Hematopoietic multipotent progenitor cell (in vitro differentiated cells): ENCODE results near the gene TIMP3. TPM values are rescaled to one million over a fixed set of nuclear protein-coding genes. Genes with fewer than 3 reads are reported as not detected.
"Not testable (repeated sequence)": the region's sequence is repeated elsewhere in the genome, so short reads cannot be mapped to it uniquely, and the experiment has no call there.

Experiments
- DNase-seq, 3 donors: peaks; one replicate each; pipeline ENCODE4 v3.0.0-alpha.2; 2011 to 2015; ENCODE audit warnings: low read depth in 2 of 3, low spot score in 2 of 3
- total RNA-seq: library from RNA; depleted of rRNA; stranded (reverse); fragments of >200 nt; gene quantifications from one replicate; pipeline ENCODE4 v1.2.3, GENCODE V29; 2012

Gene TIMP3
- total RNA-seq, 1 donor: 5.9 TPM

GRCh38 chr22:32850591-32851517 lies 49.3 kb downstream of the TIMP3 start:
- DNase-seq: no peak

DNA sequence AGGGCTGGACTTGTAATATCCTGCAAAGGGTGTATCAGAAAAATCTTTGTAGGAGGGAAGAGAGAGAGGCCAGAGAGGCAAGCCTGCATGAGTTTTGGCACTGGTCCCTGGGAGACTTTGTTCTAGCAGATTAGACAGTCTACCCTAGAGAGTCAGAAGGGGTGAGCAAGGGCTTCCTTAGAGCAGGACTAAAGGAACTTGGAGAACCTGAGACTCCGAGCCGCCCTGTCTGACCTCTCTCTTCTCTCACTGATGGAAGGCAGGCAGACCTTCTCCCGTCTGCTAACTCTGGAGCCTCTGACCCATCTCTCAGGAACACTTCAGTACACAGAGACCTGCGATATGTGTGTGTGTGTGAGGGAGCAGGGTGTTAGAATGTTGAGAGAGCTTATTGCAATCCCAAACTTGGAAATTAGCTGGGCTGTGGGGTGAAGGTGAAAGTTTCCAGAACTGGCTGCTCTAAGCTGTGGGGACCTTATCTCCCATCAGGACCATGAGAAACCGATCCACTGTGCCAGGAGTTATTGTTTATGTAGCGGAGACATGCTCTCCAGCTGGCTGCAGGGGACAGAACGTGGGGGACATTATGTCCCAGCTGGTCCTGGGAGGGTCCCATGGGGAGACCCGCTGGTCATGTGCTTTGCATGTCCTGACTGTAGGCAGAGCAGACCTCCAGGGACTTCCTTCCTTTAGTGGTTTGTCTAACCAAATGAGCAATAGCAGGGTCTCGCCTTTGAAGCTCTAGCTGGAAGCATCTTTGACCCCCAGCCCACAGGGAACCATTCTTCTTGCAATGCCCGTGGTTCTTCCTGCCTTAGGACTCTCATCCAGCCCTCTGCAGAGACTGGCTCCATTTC lies 51.1 kb downstream of the TIMP3 start:
- peak in 2 of 3 donors; percentile 11 to 27 for DNase-seq

DNA sequence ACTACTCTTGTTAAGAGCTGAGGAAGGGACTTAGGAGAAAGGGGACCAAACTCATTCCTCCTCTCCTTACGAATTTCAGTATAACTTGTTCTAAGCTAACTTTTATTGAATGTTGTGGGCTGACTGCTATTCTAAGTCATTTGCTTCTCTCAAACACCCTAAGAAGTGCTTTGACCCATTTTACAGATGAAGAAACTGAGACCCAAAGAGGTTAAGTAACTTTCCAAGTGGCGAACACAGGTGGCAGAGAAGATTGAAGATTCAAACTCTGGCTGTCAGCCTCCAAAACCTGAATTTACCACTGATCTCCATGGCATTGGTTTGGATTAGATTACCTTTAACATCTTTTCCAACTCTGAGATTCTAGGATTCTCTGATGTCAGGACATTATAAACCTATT lies 52.2 kb downstream of the TIMP3 start:
- no peak for DNase-seq

DNA sequence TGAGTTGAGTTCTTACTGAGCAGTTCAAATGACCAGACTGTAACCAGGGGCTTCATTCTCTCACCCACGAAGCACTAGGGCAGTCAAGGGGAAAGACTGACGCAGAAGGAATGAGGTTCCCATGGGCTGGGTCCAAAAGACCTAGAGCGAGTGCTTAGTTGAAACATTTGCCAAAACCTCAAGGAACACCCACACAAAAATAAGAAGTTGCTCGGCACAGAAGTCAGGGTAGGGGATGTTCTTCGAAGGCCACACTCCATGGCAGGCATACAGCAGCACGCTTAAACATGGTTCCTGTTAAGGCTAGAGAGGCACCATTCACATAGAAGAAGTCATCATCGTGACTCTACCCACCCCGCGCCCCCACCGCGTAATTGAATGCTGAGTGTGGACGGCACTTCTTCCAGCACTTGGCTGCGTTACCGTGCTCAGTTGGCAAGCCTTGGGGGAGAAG lies 52.9 kb downstream of the TIMP3 start:
- DNase-seq: no peak

GRCh38 chr22:32855045-32855756 lies 53.7 kb downstream of the TIMP3 start:
- DNase-seq: no peak

- DNase-seq: no peak
Observed at GRCh38 chr22:32858121-32858703, 56.7 kb downstream of the TIMP3 start.

- no peak for DNase-seq
Observed at GRCh38 chr22:32858957-32859356, 57.5 kb downstream of the TIMP3 start.

DNA sequence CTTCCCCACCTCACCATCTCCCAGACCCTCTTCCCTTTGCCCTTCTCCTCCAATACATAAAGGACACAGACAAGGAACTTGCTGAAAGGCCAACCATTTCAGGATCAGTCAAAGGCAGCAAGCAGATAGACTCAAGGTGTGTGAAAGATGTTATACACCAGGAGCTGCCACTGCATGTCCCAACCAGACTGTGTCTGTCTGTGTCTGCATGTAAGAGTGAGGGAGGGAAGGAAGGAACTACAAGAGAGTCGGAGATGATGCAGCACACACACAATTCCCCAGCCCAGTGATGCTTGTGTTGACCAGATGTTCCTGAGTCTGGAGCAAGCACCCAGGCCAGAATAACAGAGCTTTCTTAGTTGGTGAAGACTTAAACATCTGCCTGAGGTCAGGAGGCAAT lies 58.2 kb downstream of the TIMP3 start:
- no peak for DNase-seq

GRCh38 chr22:32861330-32861729 lies 59.8 kb downstream of the TIMP3 start:
- DNase-seq: no peak

GRCh38 chr22:32862083-32862482 lies 60.6 kb downstream of the TIMP3 start:
- no peak for DNase-seq

GRCh38 chr22:32862936-32863661 lies 61.6 kb downstream of the TIMP3 start:
- no peak for DNase-seq

GRCh38 chr22:32864041-32864440 lies 62.5 kb downstream of the TIMP3 start:
- no peak for DNase-seq

DNA sequence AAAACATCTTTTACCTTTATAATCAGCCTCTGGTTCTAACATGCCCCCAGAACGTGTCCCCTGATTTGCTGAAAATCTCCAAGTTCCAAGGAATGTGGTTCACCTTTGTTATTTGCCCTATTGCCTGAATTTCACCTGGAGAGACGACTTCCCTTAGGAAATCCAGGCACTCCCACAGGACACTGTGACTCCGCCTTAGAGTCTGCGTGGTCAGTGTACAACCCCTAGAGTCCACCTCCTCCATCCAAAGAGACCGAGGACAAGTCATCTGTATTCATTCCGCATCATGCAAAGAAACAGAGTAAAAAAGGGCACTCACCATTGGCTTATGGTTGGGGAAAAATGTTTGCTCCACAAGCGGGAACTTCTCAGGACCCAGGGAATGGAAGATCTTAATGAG lies 63.1 kb downstream of the TIMP3 start:
- no peak for DNase-seq

DNA sequence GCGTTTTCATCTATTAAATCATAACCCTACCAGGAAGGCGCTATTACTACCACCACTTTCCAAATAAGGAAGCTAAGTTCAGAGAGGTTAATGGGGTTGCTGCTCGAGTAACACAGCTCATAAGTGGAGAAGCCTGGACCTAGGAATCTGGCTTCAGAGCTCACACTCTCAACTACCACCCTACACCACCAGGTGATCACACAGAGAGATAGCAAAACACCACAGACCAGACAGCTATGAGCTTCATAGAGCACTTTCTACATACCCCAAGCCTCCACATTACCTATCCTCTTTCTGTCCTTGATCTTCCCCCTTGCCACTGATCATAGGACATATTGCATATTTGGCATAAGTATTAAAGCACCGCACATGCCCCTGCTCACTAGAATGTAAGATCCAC lies 65.4 kb downstream of the TIMP3 start:
- no peak for DNase-seq

DNA sequence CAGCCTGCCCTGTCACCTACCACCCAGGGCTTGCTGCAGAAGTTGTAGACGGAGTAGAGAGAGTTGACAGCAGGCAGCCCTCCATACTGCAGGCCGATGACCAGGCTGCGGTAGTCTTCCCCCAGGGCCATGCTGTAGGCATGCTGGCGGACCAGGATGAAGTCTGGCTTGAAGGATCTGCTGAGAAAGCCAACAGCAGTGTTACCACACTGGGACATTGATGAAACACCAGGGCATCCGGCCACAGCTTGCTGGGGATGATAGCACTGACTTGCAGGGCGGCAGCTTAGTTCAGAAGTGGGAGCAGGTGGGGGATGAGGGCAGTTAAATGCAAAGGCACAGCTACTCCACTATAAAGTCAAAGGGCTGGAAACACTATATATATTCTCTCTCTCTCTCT lies 67.4 kb downstream of the TIMP3 start:
- DNase-seq: peak in 1 of 3 donors; percentile 72

- DNase-seq: no peak
Observed at GRCh38 chr22:32870474-32870873, 69.0 kb downstream of the TIMP3 start.

- not testable (repeated sequence) for DNase-seq
Observed at GRCh38 chr22:32873604-32874003, 72.1 kb downstream of the TIMP3 start.

- DNase-seq: no peak
Observed at GRCh38 chr22:32874385-32874784, 72.9 kb downstream of the TIMP3 start.

- peak in 1 of 3 donors; percentile 57 for DNase-seq
Observed at GRCh38 chr22:32874976-32875375, 73.5 kb downstream of the TIMP3 start.

- DNase-seq: no peak
Observed at GRCh38 chr22:32876516-32876915, 75.0 kb downstream of the TIMP3 start.
